NCI-H774 (cell line): ENCODE results near the gene C20orf141.
"Not testable (repeated sequence)": the region's sequence is repeated elsewhere in the genome, so short reads cannot be mapped to it uniquely, and the experiment has no call there.

ENCODE experiments used
- DNase-seq: peaks from one replicate; lab custom pipeline; 2025; lab: John Stamatoyannopoulos, UW

C20orf141 gene, protein sequence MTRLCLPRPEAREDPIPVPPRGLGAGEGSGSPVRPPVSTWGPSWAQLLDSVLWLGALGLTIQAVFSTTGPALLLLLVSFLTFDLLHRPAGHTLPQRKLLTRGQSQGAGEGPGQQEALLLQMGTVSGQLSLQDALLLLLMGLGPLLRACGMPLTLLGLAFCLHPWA

GRCh38 chr20:2814587-2815051, at the start of gene C20orf141:
Gene C20orf141 (plus strand): TSS chr20:2814987. CDS start chr20:2815185, 198 bp downstream.
- no peak for DNase-seq

DNA sequence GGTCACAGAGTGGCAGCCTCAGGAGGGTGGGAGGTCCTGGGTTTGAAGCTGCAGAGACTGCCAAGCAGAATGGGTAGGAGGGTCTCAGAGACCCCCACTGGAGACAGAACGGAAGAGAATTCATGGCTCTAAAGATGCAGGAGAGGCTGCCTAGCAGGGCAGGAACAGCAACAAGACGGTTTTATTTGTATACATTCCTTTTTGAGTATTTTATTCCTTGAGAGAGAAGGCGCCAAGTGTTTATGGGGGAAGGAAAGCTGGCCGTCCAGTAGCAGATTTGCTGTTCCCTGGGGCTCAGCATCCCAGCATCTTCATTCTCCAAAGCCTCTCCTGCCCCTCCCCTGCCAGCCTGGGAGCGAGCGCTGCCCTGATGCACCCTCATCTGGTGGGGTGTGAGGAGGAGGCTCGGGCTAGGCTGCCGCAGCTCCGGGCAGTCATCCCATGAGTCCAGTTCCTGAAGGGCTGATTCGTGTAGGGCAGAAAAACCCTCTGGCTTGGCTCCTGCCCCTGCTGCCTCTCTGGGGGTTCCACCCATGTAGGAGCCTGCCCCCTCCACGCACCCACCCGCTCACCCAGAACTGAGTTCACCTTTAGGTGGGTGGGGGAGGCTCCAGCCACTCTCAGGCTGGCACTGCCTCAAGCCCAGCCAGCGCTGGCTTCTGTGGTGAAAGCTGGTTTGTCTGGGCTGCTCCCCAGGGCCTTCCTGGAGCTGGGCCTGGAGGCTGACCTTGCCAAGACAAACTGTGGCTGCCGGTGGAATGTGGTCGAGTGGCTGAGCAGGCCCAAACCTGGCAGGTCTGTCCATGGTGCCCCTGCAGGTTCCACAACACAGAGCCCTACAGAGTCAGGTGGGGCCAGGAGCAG, 46.8 kb upstream of the C20orf141 start:
- DNase-seq: no peak

DNA sequence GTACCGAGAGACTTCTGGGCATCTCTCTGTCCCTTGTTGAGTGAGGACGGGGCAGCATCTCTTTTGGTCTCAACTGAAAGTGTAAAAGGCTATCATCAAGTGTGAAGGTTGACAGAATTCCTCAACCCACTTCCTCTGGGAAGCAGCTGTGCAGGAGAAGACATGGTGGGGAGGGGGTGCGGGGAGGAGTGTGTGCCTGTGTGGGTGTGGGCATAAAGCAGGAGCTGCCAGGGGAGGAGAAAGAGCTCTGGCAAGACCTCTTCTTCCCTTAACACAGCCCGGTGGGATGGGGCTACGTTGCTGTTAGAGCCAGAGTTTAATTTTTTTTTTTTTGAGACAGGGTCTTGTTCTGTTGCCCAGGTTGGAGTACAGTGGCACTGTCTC, 46.2 kb upstream of the C20orf141 start:
- DNase-seq: no peak

DNA sequence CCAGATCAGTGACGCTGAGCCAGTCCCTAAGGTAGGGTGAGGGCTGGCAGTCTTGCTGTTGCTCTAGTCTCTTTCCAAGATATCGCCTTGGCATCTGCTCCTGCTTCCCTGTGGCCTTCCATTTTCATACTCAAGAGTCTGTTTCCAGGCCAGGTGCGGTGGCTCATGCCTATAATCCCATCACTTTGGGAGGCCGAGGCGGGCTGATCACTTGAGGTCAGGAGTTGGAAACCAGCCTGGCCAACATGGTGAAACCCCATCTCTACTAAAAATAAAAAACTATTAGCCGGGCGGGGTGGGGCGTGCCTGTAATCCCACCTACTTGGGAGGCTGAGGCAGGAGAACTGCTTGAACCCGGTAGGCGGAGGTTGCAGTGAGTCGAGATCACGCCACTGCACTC, 44.7 kb upstream of the C20orf141 start:
- DNase-seq: not testable (repeated sequence)

GRCh38 chr20:2771631-2772080, 43.1 kb upstream of the C20orf141 start:
- no peak for DNase-seq

DNA sequence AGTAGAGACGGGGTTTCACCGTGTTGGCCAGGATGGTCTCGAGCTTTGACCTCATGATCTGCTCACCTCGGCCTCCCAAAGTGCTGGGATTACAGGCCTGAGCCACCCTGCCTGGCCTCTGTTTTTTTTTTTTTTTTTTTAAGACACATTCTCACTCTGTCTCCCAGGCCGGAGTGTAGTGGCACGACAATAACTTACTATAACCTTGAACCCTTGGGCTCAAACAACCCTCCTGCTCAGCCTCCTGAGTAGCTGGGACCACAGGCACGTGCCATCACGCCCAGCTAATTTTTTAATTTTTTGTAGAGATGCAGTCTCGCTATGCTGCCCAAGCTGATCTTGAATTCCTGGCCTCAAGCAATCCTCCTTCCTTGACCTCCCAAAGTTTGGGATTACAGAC, 41.0 kb upstream of the C20orf141 start:
- DNase-seq: no peak

- DNase-seq: no peak
Measured at GRCh38 chr20:2775139-2775538, 39.6 kb upstream of the C20orf141 start.

- DNase-seq: no peak
Measured at GRCh38 chr20:2778602-2779321, 36.0 kb upstream of the C20orf141 start.

DNA sequence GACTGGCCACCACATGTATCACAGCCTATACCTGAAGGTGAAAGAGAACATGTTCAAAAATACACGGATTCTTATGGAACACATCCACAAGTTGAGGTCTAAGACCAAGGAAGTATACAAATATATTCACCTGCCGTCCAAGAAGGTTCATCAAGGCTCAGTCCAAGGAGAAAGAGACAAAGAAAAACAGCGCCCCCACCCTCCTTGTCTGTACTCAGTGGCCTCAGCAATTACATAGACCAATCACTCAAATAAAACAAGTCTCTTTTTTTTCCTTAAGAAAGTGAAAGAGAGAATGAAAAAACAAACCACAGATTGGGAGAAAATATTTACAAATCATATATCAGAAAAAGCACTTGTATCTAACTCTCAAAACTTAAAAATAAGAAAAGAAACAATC, 33.8 kb upstream of the C20orf141 start:
- no peak for DNase-seq

DNA sequence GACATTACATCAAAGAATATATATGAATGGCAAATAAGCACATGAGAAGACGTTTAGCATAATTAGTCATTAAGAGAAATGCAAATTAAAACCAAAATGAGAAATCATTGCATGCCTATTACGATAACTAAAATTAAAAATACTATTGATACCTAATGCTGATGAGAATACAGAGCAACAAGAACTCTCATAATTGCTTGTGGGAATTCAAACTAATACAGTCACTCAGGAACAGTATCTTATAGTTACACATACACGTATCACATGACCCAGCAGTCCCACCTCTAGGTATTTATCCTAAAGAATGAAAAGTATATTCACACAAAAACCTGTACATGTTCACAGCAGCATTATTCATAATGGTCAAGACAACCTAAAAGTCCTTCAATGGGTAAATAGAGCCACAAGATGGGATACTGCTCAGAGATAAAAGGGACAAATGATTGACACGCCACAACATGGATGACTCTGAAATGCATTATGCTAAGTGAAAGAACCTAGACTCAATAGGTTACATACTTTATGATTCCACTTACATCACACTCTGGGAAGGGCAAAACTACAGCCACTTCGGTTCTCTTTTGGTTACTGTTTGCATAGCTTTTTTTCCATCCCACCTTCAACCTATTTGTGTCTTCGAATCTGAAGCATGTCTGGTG, 30.8 kb upstream of the C20orf141 start:
- DNase-seq: no peak

DNA sequence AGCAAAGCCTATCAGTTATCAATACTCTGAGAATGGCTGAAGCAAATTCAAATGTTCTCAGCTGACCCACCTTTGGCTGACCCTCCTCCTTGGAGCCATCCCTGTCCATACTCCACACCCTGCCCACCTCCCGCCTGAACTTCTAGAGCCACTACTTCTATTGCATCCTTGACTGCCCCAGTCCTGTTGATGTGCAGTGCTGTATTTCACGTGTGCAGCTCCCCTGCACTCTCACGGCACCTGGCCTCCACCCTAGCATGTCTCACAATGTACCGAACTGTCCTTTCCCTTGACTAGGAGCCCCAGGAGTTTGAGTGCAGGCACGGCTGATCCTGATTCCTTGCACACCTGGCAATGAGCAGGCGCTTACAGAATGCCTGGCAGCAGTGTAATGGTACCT, 21.3 kb upstream of the C20orf141 start:
- no peak for DNase-seq

DNA sequence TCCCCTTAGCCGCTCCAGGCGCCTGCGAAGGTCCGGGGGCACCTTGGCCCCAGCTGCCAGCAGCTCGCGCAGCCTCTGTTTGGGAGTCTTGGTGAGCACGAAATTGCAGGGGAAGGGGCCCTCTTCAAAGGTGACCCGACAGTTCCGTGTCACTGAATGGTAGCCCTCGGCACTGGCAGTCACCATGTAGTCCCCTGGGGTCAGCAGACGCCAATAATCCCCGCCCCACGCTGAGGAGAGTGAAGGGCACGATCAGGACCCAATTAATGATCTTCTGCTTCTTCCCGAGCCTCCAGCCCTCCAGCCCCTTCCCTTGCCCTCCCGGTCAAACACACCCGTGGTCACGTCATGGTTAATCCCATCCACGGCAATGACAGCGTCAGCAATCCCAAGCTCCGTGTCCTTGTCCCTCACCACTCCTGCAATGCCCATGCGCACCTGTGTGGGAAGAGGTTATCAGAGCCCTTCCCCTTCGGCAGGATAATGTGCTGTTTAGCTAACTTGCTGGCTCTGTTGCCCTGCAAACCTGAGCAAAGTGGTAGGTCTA, 20.5 kb upstream of the C20orf141 start:
- DNase-seq: no peak

- DNase-seq: no peak
Measured at GRCh38 chr20:2794866-2795447, 19.8 kb upstream of the C20orf141 start.

DNA sequence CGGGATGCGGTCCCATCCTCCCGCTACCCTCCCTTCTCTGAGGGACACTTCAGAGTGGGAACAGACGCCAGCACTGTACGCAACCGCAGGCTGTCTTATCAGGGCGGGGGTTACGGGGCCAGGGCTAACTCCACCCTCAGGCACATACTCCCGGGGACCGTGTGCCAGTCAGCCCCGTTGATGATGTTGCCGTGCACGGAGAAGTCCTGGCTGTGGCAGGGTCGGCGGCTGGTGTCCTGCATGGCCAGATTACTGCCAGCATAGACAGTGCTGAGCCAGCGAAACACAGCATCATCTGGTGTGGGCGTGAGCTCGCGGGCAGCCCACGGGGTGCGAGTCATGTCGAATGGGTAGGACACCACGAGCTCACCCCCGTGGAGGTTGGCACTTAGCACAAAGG, 19.3 kb upstream of the C20orf141 start:
- no peak for DNase-seq

- DNase-seq: no peak
Measured at GRCh38 chr20:2796011-2796660, 18.7 kb upstream of the C20orf141 start.

DNA sequence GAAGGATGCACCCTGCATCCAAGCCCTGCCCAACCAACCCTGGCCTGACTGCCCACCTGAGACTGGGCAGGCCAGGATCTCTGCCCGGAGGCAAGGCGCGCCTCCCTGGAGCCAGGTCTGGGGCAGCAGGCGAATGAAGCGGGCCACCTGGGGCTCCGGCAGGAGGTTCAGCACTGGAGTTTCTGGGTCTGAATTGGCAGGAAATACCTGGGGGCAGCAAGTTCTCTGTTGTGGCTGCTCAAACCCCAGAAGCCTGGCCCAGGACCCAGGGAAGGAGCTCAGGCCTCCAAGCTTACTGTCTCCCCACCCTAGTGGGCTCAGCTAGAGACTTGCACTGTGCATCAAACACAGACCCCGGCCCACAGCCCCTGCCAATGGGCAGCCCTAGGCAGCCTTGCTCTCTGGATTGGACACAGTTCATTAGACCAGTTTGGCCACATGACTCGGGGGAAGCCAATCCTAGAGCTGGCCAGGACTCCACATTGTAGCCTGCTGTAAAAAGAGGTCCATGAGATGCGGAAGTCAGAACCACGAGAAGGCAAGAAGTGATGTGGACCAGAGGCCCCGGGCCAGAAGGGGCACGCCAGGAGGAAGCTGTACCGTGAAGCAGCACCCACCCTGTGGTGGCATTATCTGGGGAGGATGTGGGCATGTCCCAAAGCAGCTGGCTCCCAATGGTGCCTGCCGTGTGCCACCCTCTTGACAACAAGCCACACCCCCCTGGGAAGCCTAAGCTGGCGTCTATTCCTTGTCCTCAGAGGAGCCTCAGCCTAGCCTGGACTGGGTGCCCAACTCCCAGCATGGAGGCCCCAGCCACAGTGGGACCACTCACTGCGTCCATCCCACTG, 17.4 kb upstream of the C20orf141 start:
- DNase-seq: no peak

GRCh38 chr20:2798095-2798805, 16.5 kb upstream of the C20orf141 start:
- no peak for DNase-seq

DNA sequence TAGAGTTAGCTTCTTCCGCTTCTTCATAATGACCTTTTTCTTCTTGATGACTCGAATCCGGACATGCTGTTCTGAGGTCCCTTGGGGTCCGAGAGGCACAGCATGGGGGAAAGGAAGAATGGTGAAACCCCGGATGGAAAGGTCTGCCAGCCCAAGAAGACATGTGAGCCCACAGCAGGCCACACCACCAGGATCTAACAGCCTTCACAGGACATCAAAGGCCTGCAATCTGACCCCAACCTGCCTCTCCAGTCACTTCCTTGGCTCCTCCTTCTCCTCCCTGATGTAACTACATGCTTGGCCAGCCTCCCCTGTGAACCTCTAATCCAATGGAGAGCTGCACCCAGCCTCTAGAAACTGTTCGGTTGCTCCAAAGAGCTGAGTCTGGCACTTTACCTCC, 16.0 kb upstream of the C20orf141 start:
- DNase-seq: no peak

- no peak for DNase-seq
Measured at GRCh38 chr20:2799271-2799670, 15.5 kb upstream of the C20orf141 start.
